GM23248 (cell line): Measurements from ENCODE around the gene EPHA1. TPM values are rescaled to one million over a fixed set of nuclear protein-coding genes. Genes with fewer than 3 reads are reported as not detected.

ENCODE experiments used
- DNase-seq: peaks from one replicate; pipeline ENCODE4 v3.0.0-alpha.2; 2015
- H2AFZ ChIP-seq: fragments of 200-600 bp; sonication (generic); 2 replicates; pipeline ENCODE4 v1.6.1; 2016; ENCODE audit warnings: antibody characterized with exemption
- H3F3A ChIP-seq: fragments of 200-600 bp; sonication (generic); 2 replicates; pipeline ENCODE4 v1.6.1; 2016; ENCODE audit warnings: mild to moderate bottlenecking, antibody characterized with exemption, mixed run types; ENCODE audit not compliant: insufficient read depth
- H3K27ac ChIP-seq: fragments of 200-600 bp; sonication (generic); 2 replicates; pipeline ENCODE4 v1.5.1; 2016; ENCODE audit warnings: mild to moderate bottlenecking
- H3K27me3 ChIP-seq: fragments of 200-600 bp; sonication (generic); replicated peaks from 2 replicates; pipeline ENCODE4 v1.6.1; 2016; ENCODE audit warnings: mild to moderate bottlenecking; ENCODE audit not compliant: insufficient read depth
- H3K36me3 ChIP-seq: fragments of 200-600 bp; sonication (generic); 2 replicates; pipeline ENCODE4 v1.6.1; 2016; ENCODE audit warnings: low read depth, mild to moderate bottlenecking
- H3K4me1 ChIP-seq: fragments of 200-600 bp; sonication (generic); 2 replicates; pipeline ENCODE4 v1.6.1; 2016; ENCODE audit warnings: mild to moderate bottlenecking; ENCODE audit not compliant: insufficient read depth
- H3K4me2 ChIP-seq: fragments of 200-600 bp; sonication (generic); one replicate; pipeline ENCODE4 v1.6.1; 2016; ENCODE audit warnings: mild to moderate bottlenecking; ENCODE audit not compliant: unreplicated experiment
- H3K4me3 ChIP-seq: fragments of 200-600 bp; sonication (generic); 2 replicates; pipeline ENCODE4 v1.5.1; 2016; ENCODE audit warnings: mild to moderate bottlenecking
- H3K79me2 ChIP-seq: fragments of 200-600 bp; sonication (generic); 2 replicates; pipeline ENCODE4 v1.6.1; 2016; ENCODE audit warnings: mild to moderate bottlenecking; ENCODE audit not compliant: insufficient read depth
- H3K9ac ChIP-seq: fragments of 200-600 bp; sonication (generic); 2 replicates; pipeline ENCODE4 v1.6.1; 2016; ENCODE audit warnings: mild to moderate bottlenecking
- H3K9me2 ChIP-seq: fragments of 200-600 bp; sonication (generic); 2 replicates; pipeline ENCODE4 v1.6.1; 2016; ENCODE audit warnings: mixed run types, mild to moderate bottlenecking, moderate library complexity; ENCODE audit not compliant: insufficient read depth
- H3K9me3 ChIP-seq: fragments of 200-600 bp; sonication (generic); one replicate; pipeline ENCODE4 v1.6.1; 2017; ENCODE audit warnings: low read depth
- H4K20me1 ChIP-seq: fragments of 200-600 bp; sonication (generic); 2 replicates; pipeline ENCODE4 v1.6.0; 2016; ENCODE audit not compliant: insufficient read depth
- EZH2 ChIP-seq: fragments of 200-600 bp; sonication (generic); IDR thresholded peaks from 2 replicates; pipeline ENCODE4 v1.6.1; 2018; ENCODE audit warnings: antibody characterized with exemption, mild to moderate bottlenecking; ENCODE audit not compliant: insufficient read depth, poor library complexity, severe bottlenecking
- EZH2phosphoT487 ChIP-seq: fragments of 200-600 bp; sonication (generic); IDR thresholded peaks from 2 replicates; pipeline ENCODE4 v1.6.1; 2018; ENCODE audit warnings: antibody characterized with exemption, moderate library complexity, mild to moderate bottlenecking, low read depth; ENCODE audit not compliant: insufficient read depth
- WGBS, 2 experiments: methylation state at CpG; one replicate each; pipeline ENCODE4 v1.1.6; 2015 to 2017; ENCODE audit warnings: low lambda C conversion rate in 2 of 2, low coverage in 1 of 2; ENCODE audit errors: missing lambda C conversion rate in 2 of 2; 5-methylcytosine and 5-hydroxymethylcytosine counted together
- in situ Hi-C: fragments of 300-500 bp; cut with MboI; formaldehyde crosslinking; loops from 2 replicates; pipeline ENCODE4 v1.15.0; 2020
- polyA plus RNA-seq: library from polyadenylated mRNA; unstranded; fragments of >200 nt; fragmentation: Nextera tagmentation; extraction: Ambion mirVana; gene quantifications from 2 replicates; pipeline ENCODE4 v1.2.1, GENCODE V29; 2016
- total RNA-seq: library from RNA; depleted of rRNA; stranded (reverse); fragments of >200 nt; shearing (Covaris generic); gene quantifications from 2 replicates; pipeline ENCODE4 v1.2.3, GENCODE V29; 2014

Gene EPHA1
- total and polyA plus RNA-seq, 2 experiments from 2014 or later: 0.83 TPM; not detected in 1

DNA sequence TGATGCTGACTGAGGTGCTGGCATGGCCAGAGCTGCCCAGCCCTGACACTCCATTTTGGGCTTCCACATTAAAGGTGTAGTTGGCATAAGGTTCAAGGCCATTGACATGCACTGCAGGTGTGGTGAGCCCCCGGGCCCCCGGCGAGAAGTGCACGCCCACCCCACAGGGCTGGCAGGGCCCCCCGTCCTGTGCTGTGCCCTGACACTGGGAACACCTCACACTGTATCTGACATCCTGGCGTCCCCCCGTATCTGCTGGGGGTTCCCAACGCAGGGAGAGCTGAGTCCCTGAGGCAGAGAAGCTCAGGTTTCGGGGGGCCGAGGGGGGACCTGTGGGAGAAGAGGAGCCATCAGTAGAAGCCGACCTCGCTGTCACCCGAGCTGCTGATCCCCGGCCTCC is 10.0 kb downstream of the EPHA1 start:
- no peak for DNase-seq
- H4K20me1 ChIP-seq: no peaks in the 10 kb centered on the region
- no peak overlapping the region for H3K27ac ChIP-seq
- peaks cover 7% of the 10 kb centered on the region; the same call in 1 of the 2 replicates for H3K4me1 ChIP-seq
- H3F3A ChIP-seq: peaks cover 5% of the 10 kb centered on the region; the same call in 1 of the 2 replicates
- H3K9me3 ChIP-seq: no peaks in the 10 kb centered on the region
- no peak overlapping the region for H3K4me3 ChIP-seq
- H3K79me2 ChIP-seq: no peaks in the 10 kb centered on the region
- H3K9ac ChIP-seq: no peak overlapping the region
- 81 to 82% methylated on average over 10 to 14 of the region's 14 CpGs for WGBS, 2 experiments
- no peak overlapping the region for H3K4me2 ChIP-seq
- no peak overlapping the region for H2AFZ ChIP-seq
- TF ChIP-seq EZH2 (no peak), EZH2phosphoT487 (no peak)
- in situ Hi-C loops: no loop called here
- H3K9me2 ChIP-seq: no peaks in the 10 kb centered on the region
- H3K27me3 ChIP-seq: no peaks in the 10 kb centered on the region
- H3K36me3 ChIP-seq: no peaks in the 10 kb centered on the region

DNA sequence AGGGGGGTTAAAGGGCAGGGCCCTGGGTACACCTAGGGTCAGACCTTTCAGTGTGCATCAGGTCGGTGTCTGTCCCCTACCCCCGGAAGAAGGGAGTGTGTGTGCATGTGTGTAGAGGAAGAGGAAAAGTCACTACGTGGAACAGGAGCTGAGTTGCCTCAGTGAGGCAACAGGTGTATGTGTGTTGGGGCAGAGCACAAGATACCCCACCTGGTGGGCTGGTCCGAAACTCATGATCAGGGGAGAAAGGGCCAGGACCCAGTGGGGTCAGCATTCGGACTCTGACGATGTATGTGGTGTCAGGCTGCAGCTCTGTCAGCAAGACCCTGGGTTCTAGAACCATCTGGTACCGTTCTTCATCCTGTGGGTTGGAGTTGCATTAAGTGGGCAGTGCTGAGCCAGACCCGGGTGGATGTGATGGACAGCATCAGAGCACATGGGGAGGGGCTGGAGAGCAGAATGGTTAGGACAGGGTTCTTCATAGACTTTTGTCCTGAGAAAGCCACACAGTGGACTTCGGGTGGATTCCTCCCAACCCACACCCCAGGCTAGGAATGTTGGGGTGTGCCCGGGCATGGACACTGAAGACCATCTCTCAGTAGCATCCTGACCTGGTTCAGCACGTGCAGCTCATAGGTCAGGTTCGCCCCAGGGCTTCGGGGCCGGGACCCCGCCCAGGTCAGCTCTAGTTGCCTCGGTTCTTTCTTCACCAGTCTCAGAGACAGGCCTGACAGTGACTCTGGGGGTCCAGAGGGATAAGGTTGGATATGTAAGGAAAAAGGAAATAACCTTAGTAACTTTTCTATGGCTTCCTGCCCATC is 10.7 kb downstream of the EPHA1 start:
- TF ChIP-seq EZH2phosphoT487 (no peak), EZH2 (no peak)
- H3K9me3 ChIP-seq: no peaks in the 10 kb centered on the region
- H4K20me1 ChIP-seq: no peaks in the 10 kb centered on the region
- no peaks in the 10 kb centered on the region for H3K79me2 ChIP-seq
- in situ Hi-C loops: no loop called here
- H3K9me2 ChIP-seq: no peaks in the 10 kb centered on the region
- no peak for DNase-seq
- no peak overlapping the region for H3K4me3 ChIP-seq
- no peak overlapping the region for H3K4me2 ChIP-seq
- H3K9ac ChIP-seq: no peak overlapping the region
- H3K36me3 ChIP-seq: no peaks in the 10 kb centered on the region; the same call in 1 of the 2 replicates
- peaks cover 9% of the 10 kb centered on the region; the same call in 1 of the 2 replicates for H3F3A ChIP-seq
- no peaks in the 10 kb centered on the region for H3K27me3 ChIP-seq
- peaks cover 6% of the 10 kb centered on the region; the same call in 1 of the 2 replicates for H3K4me1 ChIP-seq
- 76 to 78% methylated on average over 16 of the region's 16 CpGs for WGBS, 2 experiments
- H3K27ac ChIP-seq: no peak overlapping the region
- H2AFZ ChIP-seq: no peak overlapping the region

DNA sequence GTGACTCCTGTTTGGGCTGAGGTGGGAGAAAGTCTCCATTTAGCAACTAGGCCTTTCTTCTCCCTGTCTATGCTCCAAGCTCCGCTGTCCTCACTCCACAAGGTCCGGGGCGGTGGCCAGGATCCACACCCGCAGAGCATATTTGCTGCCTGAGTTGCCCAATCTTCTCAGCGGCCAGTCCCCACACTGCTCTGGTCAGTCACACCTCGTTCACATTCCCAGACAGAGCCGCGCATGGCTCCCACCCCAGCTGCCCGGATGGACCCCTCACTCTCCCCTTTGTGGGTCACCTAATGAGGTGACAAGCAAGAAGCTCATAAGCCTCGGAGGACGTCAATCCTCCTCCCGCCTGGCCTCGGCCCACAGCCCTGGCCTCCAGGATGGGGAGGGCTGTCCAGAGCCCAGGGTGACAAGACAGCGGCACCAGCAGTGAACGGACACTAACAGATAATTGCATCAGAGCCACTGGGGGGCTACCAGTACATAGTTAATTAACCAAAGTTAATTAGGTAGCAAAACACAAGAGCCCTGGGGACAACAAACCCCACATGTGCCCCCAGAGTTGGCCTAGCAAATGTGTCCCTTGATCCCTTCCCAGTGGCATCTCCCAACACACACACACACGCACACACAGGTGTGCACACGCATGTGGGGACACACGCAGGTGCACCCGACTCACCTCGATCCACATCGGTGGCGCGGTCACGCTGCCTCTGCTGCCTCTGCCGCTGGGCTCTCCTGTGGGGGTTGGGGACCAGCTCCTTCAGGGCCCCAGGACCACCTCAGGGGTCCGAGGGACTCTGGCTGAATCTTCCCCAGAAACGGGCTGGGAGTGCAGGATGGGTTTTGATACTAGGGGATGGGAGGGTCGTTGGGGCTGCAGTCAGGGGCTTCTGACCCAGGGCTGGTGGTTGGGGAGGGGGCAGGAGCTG is 11.8 kb downstream of the EPHA1 start:
- peaks cover 15% of the 10 kb centered on the region for H3K4me1 ChIP-seq
- in situ Hi-C loops: no loop called here
- no peaks in the 10 kb centered on the region for H3K9me2 ChIP-seq
- WGBS, 2 experiments: 78 to 79% methylated on average over 28 of the region's 28 CpGs
- TF ChIP-seq EZH2phosphoT487 (no peak), EZH2 (no peak)
- H3K4me3 ChIP-seq: no peak overlapping the region
- no peak overlapping the region for H3K9ac ChIP-seq
- H3K4me2 ChIP-seq: no peak overlapping the region
- H3K79me2 ChIP-seq: no peaks in the 10 kb centered on the region
- no peak overlapping the region for H3K27ac ChIP-seq
- peak; percentile 64 for DNase-seq
- no peaks in the 10 kb centered on the region for H3K27me3 ChIP-seq
- peaks cover under 1% of the 10 kb centered on the region; the same call in 1 of the 2 replicates for H3K36me3 ChIP-seq
- H3F3A ChIP-seq: peaks cover 17% of the 10 kb centered on the region
- no peak overlapping the region for H2AFZ ChIP-seq
- no peaks in the 10 kb centered on the region for H3K9me3 ChIP-seq
- no peaks in the 10 kb centered on the region for H4K20me1 ChIP-seq

DNA sequence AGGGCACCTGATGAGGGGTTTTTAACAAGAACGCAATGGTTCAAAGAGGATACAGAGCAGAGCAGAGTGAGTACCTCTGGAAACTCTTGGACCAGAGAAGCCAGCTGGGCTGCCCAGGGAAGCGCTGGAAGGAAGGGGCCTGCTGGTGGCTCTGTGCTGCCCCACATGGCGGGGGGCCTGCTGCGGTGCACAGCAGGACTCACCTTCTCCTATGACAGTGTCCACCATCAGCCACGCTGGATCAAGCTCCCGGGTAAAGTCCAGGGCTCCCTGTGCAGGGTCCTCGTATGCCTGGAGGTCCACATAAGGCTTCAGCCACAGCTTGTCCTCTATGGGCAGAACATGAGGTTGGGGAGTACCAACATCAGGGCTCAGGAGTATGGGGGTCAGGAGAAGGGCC is 12.5 kb downstream of the EPHA1 start:
- peaks cover 24% of the 10 kb centered on the region for H3F3A ChIP-seq
- H4K20me1 ChIP-seq: no peaks in the 10 kb centered on the region
- DNase-seq: no peak
- H3K4me1 ChIP-seq: peaks cover 22% of the 10 kb centered on the region
- no peak overlapping the region for H3K27ac ChIP-seq
- H3K9ac ChIP-seq: no peak overlapping the region
- no peaks in the 10 kb centered on the region for H3K79me2 ChIP-seq
- no peaks in the 10 kb centered on the region for H3K9me3 ChIP-seq
- 79 to 85% methylated on average over 7 of the region's 7 CpGs for WGBS, 2 experiments
- peaks cover 6% of the 10 kb centered on the region for H3K36me3 ChIP-seq
- no peak overlapping the region for H2AFZ ChIP-seq
- H3K27me3 ChIP-seq: no peaks in the 10 kb centered on the region
- in situ Hi-C loops: no loop called here
- H3K4me3 ChIP-seq: no peak overlapping the region
- TF ChIP-seq EZH2: no peak
- TF ChIP-seq EZH2phosphoT487: no peak
- no peak overlapping the region for H3K4me2 ChIP-seq
- no peaks in the 10 kb centered on the region for H3K9me2 ChIP-seq
